Small intestine (tissue), 7 donors: ENCODE measurements around the gene PRODH. TPM values are rescaled to one million over a fixed set of nuclear protein-coding genes. Genes with fewer than 3 reads are reported as not detected.
"Not testable (repeated sequence)": the region's sequence is repeated elsewhere in the genome, so short reads cannot be mapped to it uniquely, and the experiment has no call there.

ENCODE experiments used
- DNase-seq, 2 donors: peaks; one replicate each; pipeline versions ENCODE4 v3.0.0 to v3.0.0-alpha.2; 2013
- FAIRE-seq: peaks from 2 replicates; lab custom pipeline; 2012; peaks lifted over from hg19 to GRCh38; lab: Jason Lieb, UNC
- H3K27ac ChIP-seq, 3 donors: one replicate each; pipeline ENCODE4 v1.5.1; 2013; ENCODE audit warnings: low read length in 2 of 3, mild to moderate bottlenecking in 2 of 3, control low read depth in 1 of 3, inconsistent platforms in 1 of 3, low read depth in 1 of 3, moderate library complexity in 1 of 3
- H3K27me3 ChIP-seq, 3 donors: one replicate each; pipeline ENCODE4 v1.6.1; 2013; ENCODE audit warnings: low read length in 3 of 3, inconsistent platforms in 1 of 3; ENCODE audit not compliant: control insufficient read depth in 3 of 3, insufficient read depth in 3 of 3
- H3K36me3 ChIP-seq, 3 donors: one replicate each; pipeline ENCODE4 v1.6.1; 2013; ENCODE audit warnings: low read length in 3 of 3, inconsistent platforms in 1 of 3, low read depth in 1 of 3, mild to moderate bottlenecking in 1 of 3, moderate library complexity in 1 of 3; ENCODE audit not compliant: control insufficient read depth in 3 of 3, insufficient read depth in 2 of 3
- H3K4me1 ChIP-seq, 3 donors: one replicate each; pipeline ENCODE4 v1.6.1; 2013; ENCODE audit warnings: low read length in 2 of 3, inconsistent platforms in 1 of 3, low read depth in 1 of 3, mild to moderate bottlenecking in 1 of 3, moderate library complexity in 1 of 3; ENCODE audit not compliant: control insufficient read depth in 3 of 3, insufficient read depth in 2 of 3
- H3K4me3 ChIP-seq, 3 donors: one replicate each; pipeline ENCODE4 v1.5.1; 2013; ENCODE audit warnings: low read length in 3 of 3, control low read depth in 1 of 3, inconsistent platforms in 1 of 3, low read depth in 1 of 3, mild to moderate bottlenecking in 1 of 3, moderate library complexity in 1 of 3
- H3K9me3 ChIP-seq, 2 donors: one replicate each; pipeline ENCODE4 v1.6.1; 2013; ENCODE audit warnings: low read depth in 1 of 2, low read length in 1 of 2; ENCODE audit not compliant: control insufficient read depth in 2 of 2, insufficient read depth in 1 of 2
- WGBS, 3 donors: extraction: QIAGEN DNeasy Blood & Tissue Kit; methylation state at CpG; one replicate each; pipeline ENCODE4 v1.1.7; 2013; 5-methylcytosine and 5-hydroxymethylcytosine counted together
- polyA plus RNA-seq, 4 donors: library from polyadenylated mRNA; stranded (reverse) in 3 of 4; unstranded in 1 of 4; fragments of 200-250 nt in 3 of 4; fragments of 120-200 nt in 1 of 4; gene quantifications; one replicate each; pipeline versions ENCODE4 v1.2.1 to v1.2.3, GENCODE V29; 2013
- donor health status: healthy with polysubstance abuse.
- donor health status: control.
- donor health status: control.
- donor health status: Bipolar disorder and iron deficiency.
- donor health status: healthy.

PRODH gene
- polyA plus RNA-seq, 4 donors, result 8.1 to 241 (median 25.5) TPM

DNA sequence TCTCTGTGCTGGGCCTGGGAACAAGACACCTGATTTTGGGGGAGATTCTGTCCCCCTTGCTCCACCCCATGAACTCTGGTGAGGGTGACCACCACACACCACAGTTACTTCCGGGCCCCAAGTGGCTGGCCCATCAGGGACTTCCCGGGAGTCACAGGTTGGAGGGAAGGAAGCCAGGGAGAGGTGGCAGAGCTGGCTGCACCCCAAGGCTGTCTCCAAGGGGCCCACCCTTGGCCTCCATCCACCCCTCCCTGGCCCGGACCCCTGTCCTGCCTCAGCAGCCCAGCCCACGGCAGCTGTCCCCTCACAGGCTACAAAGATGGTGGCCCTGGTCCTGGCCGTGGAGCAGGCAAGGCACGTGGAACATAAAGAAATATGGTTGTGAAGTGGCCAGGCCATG lies 23.2 kb upstream of the PRODH start:
- 46 to 82% (median 81%) methylated on average over 4 to 6 of the region's 6 CpGs for WGBS, 3 donors
- H3K27me3 ChIP-seq, FAIRE-seq, H3K9me3 ChIP-seq, H3K27ac ChIP-seq, DNase-seq, H3K4me1 ChIP-seq, H3K4me3 ChIP-seq, H3K36me3 ChIP-seq: not testable (repeated sequence)

DNA sequence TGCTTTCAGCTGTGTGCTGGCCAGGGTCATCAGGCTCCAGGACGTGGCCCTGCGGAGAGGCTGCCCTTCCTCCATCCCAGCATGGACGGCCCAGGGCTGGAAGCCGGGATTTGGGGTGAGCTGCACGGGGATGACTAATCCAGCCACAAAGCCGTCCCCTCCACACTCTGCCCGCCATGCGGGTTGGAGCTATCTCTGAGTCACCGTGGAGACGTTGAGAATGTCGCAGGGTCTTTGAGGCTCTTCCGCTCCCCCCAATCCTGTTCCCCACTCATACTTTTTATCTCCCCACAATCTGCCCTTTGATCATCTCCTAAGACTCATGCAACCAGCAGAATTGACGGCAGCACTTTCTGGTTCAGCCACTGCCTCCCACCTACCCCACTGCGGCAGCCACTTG lies 22.6 kb upstream of the PRODH start:
- not testable (repeated sequence) for H3K27me3 ChIP-seq, H3K36me3 ChIP-seq, H3K4me3 ChIP-seq, DNase-seq, H3K9me3 ChIP-seq, H3K4me1 ChIP-seq, H3K27ac ChIP-seq, FAIRE-seq
- WGBS, 3 donors, result 17 to 50% (median 31%) methylated on average over 12 to 14 of the region's 14 CpGs

DNA sequence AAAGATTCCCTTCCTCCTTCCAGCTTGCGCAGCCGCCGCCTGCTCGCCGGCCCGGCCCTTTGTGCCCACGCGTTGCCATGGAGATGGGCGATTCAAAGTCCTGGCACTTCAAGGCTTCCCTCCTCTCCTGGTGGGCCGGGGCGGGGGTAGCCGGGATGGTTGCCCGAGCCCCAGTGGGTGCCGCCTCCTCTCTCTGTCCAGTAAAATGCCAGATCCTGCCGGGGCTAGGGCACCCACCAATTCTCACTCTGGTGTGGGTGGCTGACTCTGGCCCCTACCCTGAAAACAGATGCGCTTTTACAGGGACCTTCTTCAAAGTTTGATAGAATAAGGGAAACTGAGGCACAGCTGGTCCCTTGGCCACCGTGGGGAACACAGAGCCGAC lies 22.2 kb upstream of the PRODH start:
- H3K4me1 ChIP-seq, H3K9me3 ChIP-seq, FAIRE-seq, DNase-seq, H3K27ac ChIP-seq, H3K27me3 ChIP-seq, H3K36me3 ChIP-seq, H3K4me3 ChIP-seq: not testable (repeated sequence)
- WGBS, 3 donors, result 59 to 83% (median 76%) methylated on average over 8 to 18 of the region's 18 CpGs

DNA sequence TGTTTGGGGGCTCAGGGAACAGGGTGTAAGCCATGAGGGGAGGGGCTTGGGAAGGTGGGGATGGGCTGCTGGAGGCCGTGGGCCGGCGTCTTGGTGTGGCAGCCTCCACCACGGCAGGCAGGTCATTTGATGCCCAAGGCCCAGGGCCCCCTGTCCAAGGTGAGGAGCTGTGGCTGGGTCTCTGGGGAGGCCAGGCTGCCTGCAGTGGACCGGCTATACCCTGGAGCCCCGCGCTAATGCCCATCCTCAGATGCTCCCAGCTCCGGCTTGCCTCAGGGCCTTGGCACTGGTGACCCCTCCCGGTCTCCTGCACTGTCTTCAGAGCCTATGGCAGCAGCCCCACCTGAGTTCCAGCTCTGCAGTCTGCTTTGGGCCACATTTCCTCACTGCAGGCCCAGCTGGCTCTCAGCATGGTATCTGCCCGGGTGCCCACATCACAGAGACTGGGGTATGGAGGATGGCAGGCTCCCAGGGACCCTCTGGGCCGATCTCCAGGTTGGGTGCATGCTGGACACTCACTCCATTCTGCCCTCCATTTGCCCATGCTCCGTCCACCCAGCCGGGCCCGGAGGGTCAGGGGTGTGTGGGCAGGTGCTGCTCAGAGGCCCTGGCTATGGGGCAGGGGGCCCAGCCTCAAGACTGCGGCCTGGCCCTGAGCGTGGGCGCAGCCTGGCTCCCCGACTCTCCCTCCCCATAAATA lies 21.7 kb upstream of the PRODH start:
- 54 to 75% (median 73%) methylated on average over 12 to 15 of the region's 18 CpGs for WGBS, 3 donors
- not testable (repeated sequence) for H3K27me3 ChIP-seq, H3K4me1 ChIP-seq, H3K27ac ChIP-seq, H3K4me3 ChIP-seq, H3K36me3 ChIP-seq, H3K9me3 ChIP-seq, FAIRE-seq, DNase-seq

DNA sequence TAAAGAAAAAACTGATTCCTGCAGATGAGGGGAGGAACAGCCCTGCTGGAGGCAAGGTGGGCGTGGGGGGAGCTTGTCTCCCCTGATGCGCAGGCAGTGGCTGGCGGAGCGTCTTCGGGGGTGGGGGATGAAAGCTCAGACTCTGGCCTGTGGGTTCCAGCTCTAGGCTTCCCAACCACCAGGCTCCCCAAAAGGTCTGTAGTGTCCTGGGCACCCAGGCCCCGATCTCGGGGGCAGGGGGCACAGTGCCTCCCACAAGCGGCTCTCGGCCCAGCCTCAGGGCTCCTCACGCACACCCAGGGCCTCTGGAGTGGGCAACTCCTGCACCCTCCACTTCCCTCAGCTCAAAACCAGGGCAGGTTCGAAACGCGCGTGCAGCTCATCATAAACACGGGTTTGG lies 20.9 kb upstream of the PRODH start:
- not testable (repeated sequence) for H3K9me3 ChIP-seq, DNase-seq, H3K27ac ChIP-seq, FAIRE-seq, H3K27me3 ChIP-seq, H3K4me1 ChIP-seq, H3K4me3 ChIP-seq, H3K36me3 ChIP-seq
- 68 to 76% (median 73%) methylated on average over 13 to 15 of the region's 15 CpGs for WGBS, 3 donors

DNA sequence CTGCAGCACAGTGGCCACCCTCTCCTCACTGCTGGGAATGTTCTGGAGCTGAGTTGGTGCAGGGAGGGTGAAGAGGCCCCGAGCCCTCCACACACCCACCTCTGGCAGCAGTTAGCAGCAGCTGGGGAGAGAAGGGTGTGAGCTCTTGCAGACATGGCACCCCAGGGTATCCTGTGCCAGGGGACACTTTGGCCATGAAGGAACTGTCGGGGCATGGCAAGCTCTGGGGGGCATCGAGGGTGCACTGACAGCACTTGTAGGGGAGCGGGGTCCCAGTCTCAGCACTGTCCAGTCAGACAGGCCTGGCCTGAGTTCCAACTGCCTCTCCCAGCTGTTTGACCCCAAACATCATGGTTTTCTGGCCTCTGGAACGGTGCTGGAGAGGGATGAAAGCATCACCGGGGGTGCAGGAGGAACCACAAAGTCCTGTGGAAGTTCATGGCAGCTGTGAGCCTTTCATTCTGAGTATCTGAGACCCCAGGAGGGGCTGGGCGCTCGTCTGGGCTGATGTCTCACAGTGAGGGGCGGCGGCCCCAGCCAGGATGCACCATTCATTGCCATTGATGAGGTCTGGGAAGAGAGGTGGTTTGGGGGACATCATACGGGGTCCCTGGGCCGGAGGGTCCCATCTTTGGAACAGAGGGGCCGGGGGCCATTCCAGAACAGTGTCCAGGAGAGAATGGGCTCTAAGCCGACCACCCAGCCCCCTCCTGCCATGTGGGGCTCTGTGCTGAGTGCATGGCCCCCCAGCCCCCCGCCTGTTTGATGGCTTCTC lies 20.2 kb upstream of the PRODH start:
- not testable (repeated sequence) for H3K4me3 ChIP-seq, H3K36me3 ChIP-seq, H3K4me1 ChIP-seq, DNase-seq, FAIRE-seq, H3K9me3 ChIP-seq, H3K27me3 ChIP-seq, H3K27ac ChIP-seq
- 53 to 72% (median 56%) methylated on average over 14 to 15 of the region's 15 CpGs for WGBS, 3 donors

DNA sequence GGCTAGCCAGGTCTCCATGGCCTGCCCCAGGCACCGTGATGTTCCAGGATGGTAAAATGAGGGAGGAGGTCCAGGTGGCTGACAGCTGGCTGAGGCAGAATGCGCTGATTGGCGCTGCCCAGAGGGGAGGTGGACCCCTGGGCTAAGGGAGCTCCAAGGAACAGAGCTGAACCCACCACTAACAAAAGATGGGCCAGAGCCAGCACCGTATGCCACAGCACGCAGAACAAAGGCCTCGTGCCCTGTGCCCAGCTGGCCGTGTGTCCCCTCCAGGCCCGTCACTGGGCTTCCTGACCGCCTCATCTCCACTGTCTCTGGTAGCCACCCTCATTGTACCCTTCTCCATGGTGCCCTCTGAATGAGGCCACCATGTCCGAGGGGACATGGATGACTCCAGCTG lies 19.6 kb upstream of the PRODH start:
- DNase-seq, result no peak
- FAIRE-seq, result no peak
- Histone ChIP-seq H3K27me3 (no peaks in the 10 kb centered on the region), H3K27ac (no peak overlapping the region), H3K36me3 (no peaks in the 10 kb centered on the region), H3K9me3 (no peaks in the 10 kb centered on the region), H3K4me1 (no peaks in the 10 kb centered on the region), H3K4me3 (no peak overlapping the region)
- 84 to 90% (median 86%) methylated on average over 10 of the region's 10 CpGs for whole genome bisulfite sequencing, 3 donors

DNA sequence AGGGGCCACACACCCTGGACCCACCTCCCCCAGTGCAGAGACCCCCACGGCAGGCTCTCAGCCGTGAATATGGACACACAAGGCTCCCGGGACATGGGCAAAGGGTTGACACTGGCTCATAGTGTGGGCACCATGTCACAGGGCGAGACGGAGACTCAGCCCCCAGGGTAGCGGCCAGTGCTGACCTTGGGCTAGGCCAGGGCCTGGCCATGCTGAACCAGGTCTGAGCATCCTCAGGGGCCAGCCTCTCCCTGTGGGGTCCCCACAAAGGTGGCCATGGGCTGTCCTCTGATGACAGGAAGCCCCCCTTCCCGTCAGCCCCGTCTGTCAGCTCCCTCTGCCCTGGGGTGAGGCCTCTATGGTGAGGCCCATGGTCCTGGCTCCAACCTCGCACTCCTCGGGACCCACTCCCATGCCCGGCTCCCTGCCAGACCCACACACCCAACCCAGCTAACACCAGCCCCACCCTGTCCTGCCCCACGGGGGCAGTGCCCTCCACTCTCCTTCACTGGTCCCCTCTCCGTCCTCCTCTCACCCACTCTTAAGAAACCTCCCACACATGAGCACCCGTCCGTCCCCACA lies 19.0 kb upstream of the PRODH start:
- Histone ChIP-seq H3K4me1 (no peaks in the 10 kb centered on the region), H3K27ac (no peak overlapping the region), H3K27me3 (no peaks in the 10 kb centered on the region), H3K4me3 (no peak overlapping the region), H3K36me3 (no peaks in the 10 kb centered on the region), H3K9me3 (no peaks in the 10 kb centered on the region)
- FAIRE-seq (no peak), DNase-seq (no peak)
- 66 to 81% (median 77%) methylated on average over 14 to 15 of the region's 15 CpGs for WGBS, 3 donors
